IMR-90 (cell line): ENCODE results near the gene RASL11B.

Experiments
- BHLHE40 ChIP-seq: fragments of 150-350 bp; IDR thresholded peaks from 2 replicates; pipeline ENCODE4 v1.6.1; 2016; ENCODE audit warnings: mild to moderate bottlenecking, low read depth, low read length
- CEBPB ChIP-seq: IDR thresholded peaks from 2 replicates; pipeline ENCODE4 v1.6.1; 2012; ENCODE audit warnings: low read depth, low read length, improper control_type of control experiment
- FOS ChIP-seq: fragments of 150-350 bp; IDR thresholded peaks from 2 replicates; pipeline ENCODE4 v1.6.1; 2016; ENCODE audit warnings: low read depth, low read length
- NFE2L2 ChIP-seq: fragments of 150-350 bp; IDR thresholded peaks from 2 replicates; pipeline ENCODE4 v1.6.1; 2016; ENCODE audit warnings: low read depth, mild to moderate bottlenecking, low read length
- POLR2A ChIP-seq: IDR thresholded peaks from 2 replicates; pipeline ENCODE4 v1.6.1; 2012; ENCODE audit warnings: mild to moderate bottlenecking, low read depth, low read length
- RAD21 ChIP-seq: IDR thresholded peaks from 2 replicates; pipeline ENCODE4 v1.6.1; 2012; ENCODE audit warnings: low read length, improper control_type of control experiment
- RCOR1 ChIP-seq: IDR thresholded peaks from 2 replicates; pipeline ENCODE4 v1.6.1; 2012; ENCODE audit warnings: mild to moderate bottlenecking, low read length, improper control_type of control experiment; ENCODE audit not compliant: insufficient replicate concordance
- RFX5 ChIP-seq: IDR thresholded peaks from 2 replicates; pipeline ENCODE4 v1.8.0; 2012; ENCODE audit warnings: low read depth, mild to moderate bottlenecking, low read length, moderate library complexity
- SMC3 ChIP-seq: fragments of 150-350 bp; IDR thresholded peaks from 2 replicates; pipeline ENCODE4 v1.6.1; 2016; ENCODE audit warnings: low read depth, mild to moderate bottlenecking, antibody characterized with exemption, low read length, moderate library complexity
- TF ChIP-seq, protein P1 (sequence below): conservative IDR thresholded peaks from 2 replicates; pipeline ENCODE4 v1.5.1; 2012; ENCODE audit warnings: mild to moderate bottlenecking, low read depth, low read length, improper control_type of control experiment
- TF ChIP-seq, protein P2 (sequence below): fragments of 150-350 bp; IDR thresholded peaks from 2 replicates; pipeline ENCODE4 v1.6.1; 2016; ENCODE audit warnings: low read depth, mild to moderate bottlenecking, low read length, moderate library complexity, borderline replicate concordance

DNA sequence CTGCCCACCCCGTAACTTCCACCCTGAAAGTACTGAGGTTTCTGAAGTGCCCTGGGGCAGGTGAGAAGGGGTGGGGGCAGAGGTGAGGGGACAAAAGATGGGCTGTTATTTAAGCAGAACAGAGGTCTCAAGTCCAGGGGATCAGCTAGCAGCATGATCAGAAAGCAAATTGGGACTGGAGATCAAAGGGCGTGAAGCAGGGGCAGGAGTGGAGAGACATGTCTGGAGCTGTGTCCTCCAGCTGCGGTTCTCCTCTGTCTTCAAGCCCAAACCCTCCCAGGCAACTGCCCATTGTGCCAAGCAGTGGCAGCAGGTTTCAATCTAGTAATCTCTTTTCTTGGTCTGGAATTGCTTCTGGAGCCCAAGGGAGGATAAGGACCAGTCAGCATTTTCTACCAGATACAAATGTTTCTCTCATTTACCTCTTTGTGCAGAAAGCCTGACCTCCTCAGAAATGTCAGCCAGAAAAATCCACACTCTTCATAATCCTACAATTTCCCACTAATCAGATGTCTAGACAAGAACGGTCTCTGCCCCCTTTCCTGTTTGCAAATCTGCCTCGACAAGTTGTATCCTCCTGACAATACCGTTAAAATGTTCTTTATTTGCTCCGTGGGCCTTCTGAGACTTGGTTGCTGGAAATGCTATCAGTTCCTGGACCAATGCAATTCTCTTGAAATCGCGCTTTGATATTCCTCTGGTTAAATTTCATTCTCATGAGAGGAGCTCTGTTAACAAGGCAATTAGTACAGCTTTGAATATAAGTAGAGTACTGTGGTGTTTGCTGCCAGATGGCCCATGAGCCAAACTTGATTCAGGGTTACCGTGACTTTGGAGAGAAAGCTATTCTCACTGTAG is 23.2 kb upstream of the RASL11B start:
- TF ChIP-seq, protein P1, sequence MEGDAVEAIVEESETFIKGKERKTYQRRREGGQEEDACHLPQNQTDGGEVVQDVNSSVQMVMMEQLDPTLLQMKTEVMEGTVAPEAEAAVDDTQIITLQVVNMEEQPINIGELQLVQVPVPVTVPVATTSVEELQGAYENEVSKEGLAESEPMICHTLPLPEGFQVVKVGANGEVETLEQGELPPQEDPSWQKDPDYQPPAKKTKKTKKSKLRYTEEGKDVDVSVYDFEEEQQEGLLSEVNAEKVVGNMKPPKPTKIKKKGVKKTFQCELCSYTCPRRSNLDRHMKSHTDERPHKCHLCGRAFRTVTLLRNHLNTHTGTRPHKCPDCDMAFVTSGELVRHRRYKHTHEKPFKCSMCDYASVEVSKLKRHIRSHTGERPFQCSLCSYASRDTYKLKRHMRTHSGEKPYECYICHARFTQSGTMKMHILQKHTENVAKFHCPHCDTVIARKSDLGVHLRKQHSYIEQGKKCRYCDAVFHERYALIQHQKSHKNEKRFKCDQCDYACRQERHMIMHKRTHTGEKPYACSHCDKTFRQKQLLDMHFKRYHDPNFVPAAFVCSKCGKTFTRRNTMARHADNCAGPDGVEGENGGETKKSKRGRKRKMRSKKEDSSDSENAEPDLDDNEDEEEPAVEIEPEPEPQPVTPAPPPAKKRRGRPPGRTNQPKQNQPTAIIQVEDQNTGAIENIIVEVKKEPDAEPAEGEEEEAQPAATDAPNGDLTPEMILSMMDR, result no peak
- TF ChIP-seq RFX5 (no peak), BHLHE40 (no peak), POLR2A (no peak), CEBPB (no peak), FOS (no peak), RAD21 (no peak), NFE2L2 (no peak), RCOR1 (no peak), SMC3 (no peak)
- TF ChIP-seq, protein P2, sequence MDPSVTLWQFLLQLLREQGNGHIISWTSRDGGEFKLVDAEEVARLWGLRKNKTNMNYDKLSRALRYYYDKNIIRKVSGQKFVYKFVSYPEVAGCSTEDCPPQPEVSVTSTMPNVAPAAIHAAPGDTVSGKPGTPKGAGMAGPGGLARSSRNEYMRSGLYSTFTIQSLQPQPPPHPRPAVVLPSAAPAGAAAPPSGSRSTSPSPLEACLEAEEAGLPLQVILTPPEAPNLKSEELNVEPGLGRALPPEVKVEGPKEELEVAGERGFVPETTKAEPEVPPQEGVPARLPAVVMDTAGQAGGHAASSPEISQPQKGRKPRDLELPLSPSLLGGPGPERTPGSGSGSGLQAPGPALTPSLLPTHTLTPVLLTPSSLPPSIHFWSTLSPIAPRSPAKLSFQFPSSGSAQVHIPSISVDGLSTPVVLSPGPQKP, result no peak
